IMR-90 (cell line): ENCODE results near the gene ARFGAP3. TPM values are rescaled to one million over a fixed set of nuclear protein-coding genes. Genes with fewer than 3 reads are reported as not detected.

Source experiments
- ATAC-seq: fragments of 200-7000 bp; cut with Tn5 transposase; 2 replicates; pipeline ENCODE4 v1.9.1; 2020; ENCODE audit warnings: low read depth, mild to moderate bottlenecking, moderate library complexity
- BruUV-seq: library from RNA; stranded (reverse); fragments of 400-500 nt; replicated peaks from 2 replicates; lab custom pipeline; 2021; lab: Mats Ljungman, UMichigan
- CTCF ChIA-PET: fragments of 300-600 bp; formaldehyde crosslinking; extraction: SDS; loops from one replicate; lab custom pipeline; 2021; ENCODE audit warnings: antibody characterized with exemption; lab: Yijun Ruan, JAX
- POLR2A ChIA-PET: fragments of 300-600 bp; sonication (Branson Sonifier 250); formaldehyde crosslinking; loops from one replicate; lab custom pipeline; 2022; ENCODE audit warnings: antibody characterized with exemption; ENCODE audit not compliant: unreplicated experiment; lab: Charles Lee
- DNase-seq: peaks from one replicate; pipeline ENCODE4 v3.0.0; 2013
- H2AFZ ChIP-seq: replicated peaks from 2 replicates; pipeline ENCODE3; 2013; ENCODE audit warnings: low read length, mild to moderate bottlenecking; ENCODE audit not compliant: poor library complexity
- H2AK5ac ChIP-seq: 2 replicates; pipeline ENCODE4 v1.6.1; 2013; ENCODE audit warnings: low read depth, low read length, inconsistent platforms
- H2AK9ac ChIP-seq: replicated peaks from 2 replicates; pipeline ENCODE3; 2013; ENCODE audit warnings: mild to moderate bottlenecking, low read depth, low read length, moderate library complexity; ENCODE audit not compliant: poor library complexity
- H2BK120ac ChIP-seq: 2 replicates; pipeline ENCODE4 v1.6.1; 2013; ENCODE audit warnings: low read depth, low read length, inconsistent platforms
- H2BK15ac ChIP-seq: 3 replicates; pipeline ENCODE4 v1.6.1; 2013; ENCODE audit warnings: low read depth, low read length, inconsistent platforms
- H2BK20ac ChIP-seq: 2 replicates; pipeline ENCODE4 v1.6.1; 2013; ENCODE audit warnings: low read depth, mild to moderate bottlenecking, inconsistent platforms, low read length, moderate library complexity
- H2BK5ac ChIP-seq: 2 replicates; pipeline ENCODE4 v1.6.1; 2013; ENCODE audit warnings: mild to moderate bottlenecking, low read depth, low read length, inconsistent platforms; ENCODE audit not compliant: poor library complexity, severe bottlenecking
- H3K14ac ChIP-seq: replicated peaks from 2 replicates; pipeline ENCODE4 v1.6.1; 2013; ENCODE audit warnings: low read depth, low read length, inconsistent platforms
- H3K18ac ChIP-seq: 2 replicates; pipeline ENCODE4 v1.6.1; 2013; ENCODE audit warnings: low read depth, low read length, control low read depth
- H3K23ac ChIP-seq: 2 replicates; pipeline ENCODE4 v1.6.1; 2013; ENCODE audit warnings: low read depth, low read length, inconsistent platforms
- H3K27ac ChIP-seq: 2 replicates; pipeline ENCODE4 v1.5.1; 2013; ENCODE audit warnings: mild to moderate bottlenecking, control low read depth, low read length; ENCODE audit not compliant: insufficient read depth
- H3K27me3 ChIP-seq: 2 replicates; pipeline ENCODE4 v1.6.1; 2013; ENCODE audit warnings: low read length; ENCODE audit not compliant: control insufficient read depth, insufficient read depth
- H3K36me3 ChIP-seq: 2 replicates; pipeline ENCODE4 v1.6.1; 2013; ENCODE audit warnings: low read length, mixed read lengths; ENCODE audit not compliant: control insufficient read depth, insufficient read depth
- H3K4ac ChIP-seq: 2 replicates; pipeline ENCODE4 v1.6.1; 2013; ENCODE audit warnings: low read depth, low read length, inconsistent platforms
- H3K4me1 ChIP-seq: 2 replicates; pipeline ENCODE4 v1.6.1; 2013; ENCODE audit warnings: low read length, mixed read lengths; ENCODE audit not compliant: control insufficient read depth, insufficient read depth
- H3K4me2 ChIP-seq: 2 replicates; pipeline ENCODE4 v1.6.1; 2013; ENCODE audit warnings: low read depth, mild to moderate bottlenecking, control low read depth, low read length, moderate library complexity
- H3K4me3 ChIP-seq: 2 replicates; pipeline ENCODE4 v1.5.1; 2013; ENCODE audit warnings: low read depth, mild to moderate bottlenecking, control low read depth, low read length, moderate library complexity; ENCODE audit not compliant: insufficient read depth
- H3K56ac ChIP-seq: 2 replicates; pipeline ENCODE4 v1.6.1; 2013; ENCODE audit warnings: low read length, inconsistent platforms; ENCODE audit not compliant: insufficient read depth; ENCODE audit errors: extremely low read depth
- H3K79me1 ChIP-seq, 2 experiments: 2 replicates each; pipeline ENCODE4 v1.6.1; 2013; ENCODE audit warnings: low read length in 2 of 2, inconsistent platforms in 1 of 2, low read depth in 1 of 2
- H3K9ac ChIP-seq: 2 replicates; pipeline ENCODE4 v1.6.1; 2013; ENCODE audit warnings: low read depth, low read length, control low read depth
- H3K9me1 ChIP-seq: 2 replicates; pipeline ENCODE4 v1.6.1; 2013; ENCODE audit warnings: low read length, inconsistent platforms; ENCODE audit not compliant: insufficient read depth
- H3K9me3 ChIP-seq: 2 replicates; pipeline ENCODE4 v1.6.1; 2013; ENCODE audit warnings: low read length; ENCODE audit not compliant: control insufficient read depth, insufficient read depth
- H4K20me1 ChIP-seq: 2 replicates; pipeline ENCODE4 v1.6.1; 2013; ENCODE audit warnings: low read length, inconsistent platforms; ENCODE audit not compliant: insufficient read depth
- H4K5ac ChIP-seq: 2 replicates; pipeline ENCODE4 v1.6.1; 2013; ENCODE audit warnings: mild to moderate bottlenecking, low read depth, low read length, control low read depth
- H4K8ac ChIP-seq, 2 experiments: 2 replicates each; pipeline ENCODE4 v1.6.1; 2013; ENCODE audit warnings: low read depth in 2 of 2, low read length in 2 of 2, control low read depth in 1 of 2, inconsistent platforms in 1 of 2
- H4K91ac ChIP-seq: 2 replicates; pipeline ENCODE4 v1.6.1; 2013; ENCODE audit warnings: low read depth, low read length, inconsistent platforms; ENCODE audit not compliant: insufficient read depth
- BHLHE40 ChIP-seq: fragments of 150-350 bp; IDR thresholded peaks from 2 replicates; pipeline ENCODE4 v1.6.1; 2016; ENCODE audit warnings: mild to moderate bottlenecking, low read depth, low read length
- CEBPB ChIP-seq: IDR thresholded peaks from 2 replicates; pipeline ENCODE4 v1.6.1; 2012; ENCODE audit warnings: low read depth, low read length, improper control_type of control experiment
- CHD1 ChIP-seq: IDR thresholded peaks from 2 replicates; pipeline ENCODE4 v1.6.1; 2012; ENCODE audit warnings: low read depth, low read length, improper control_type of control experiment
- FOS ChIP-seq: fragments of 150-350 bp; IDR thresholded peaks from 2 replicates; pipeline ENCODE4 v1.6.1; 2016; ENCODE audit warnings: low read depth, low read length
- MAFK ChIP-seq: IDR thresholded peaks from 2 replicates; pipeline ENCODE4 v1.6.1; 2012; ENCODE audit warnings: low read depth, low read length, improper control_type of control experiment
- MAZ ChIP-seq: IDR thresholded peaks from 2 replicates; pipeline ENCODE4 v1.6.1; 2012; ENCODE audit warnings: low read depth, mild to moderate bottlenecking, low read length, improper control_type of control experiment, moderate library complexity, borderline replicate concordance
- MXI1 ChIP-seq: IDR thresholded peaks from 2 replicates; pipeline ENCODE4 v1.6.1; 2012; ENCODE audit warnings: low read depth, mild to moderate bottlenecking, low read length, moderate library complexity, borderline replicate concordance
- NFE2L2 ChIP-seq: fragments of 150-350 bp; IDR thresholded peaks from 2 replicates; pipeline ENCODE4 v1.6.1; 2016; ENCODE audit warnings: low read depth, mild to moderate bottlenecking, low read length
- POLR2A ChIP-seq: IDR thresholded peaks from 2 replicates; pipeline ENCODE4 v1.6.1; 2012; ENCODE audit warnings: mild to moderate bottlenecking, low read depth, low read length
- RAD21 ChIP-seq: IDR thresholded peaks from 2 replicates; pipeline ENCODE4 v1.6.1; 2012; ENCODE audit warnings: low read length, improper control_type of control experiment
- RCOR1 ChIP-seq: IDR thresholded peaks from 2 replicates; pipeline ENCODE4 v1.6.1; 2012; ENCODE audit warnings: mild to moderate bottlenecking, low read length, improper control_type of control experiment; ENCODE audit not compliant: insufficient replicate concordance
- RFX5 ChIP-seq: IDR thresholded peaks from 2 replicates; pipeline ENCODE4 v1.8.0; 2012; ENCODE audit warnings: low read depth, mild to moderate bottlenecking, low read length, moderate library complexity
- SMC3 ChIP-seq: fragments of 150-350 bp; IDR thresholded peaks from 2 replicates; pipeline ENCODE4 v1.6.1; 2016; ENCODE audit warnings: low read depth, mild to moderate bottlenecking, antibody characterized with exemption, low read length, moderate library complexity
- WGBS, 2 experiments: methylation state at CpG; one replicate each; pipeline versions ENCODE4 v1.1.5 to v1.1.7; 2013; ENCODE audit warnings: missing lambda C conversion rate in 2 of 2; ENCODE audit not compliant: insufficient read length in 1 of 2; ENCODE audit errors: extremely low coverage in 2 of 2; 5-methylcytosine and 5-hydroxymethylcytosine counted together
- dilution Hi-C: fragments of 300-500 bp; cut with HindIII; formaldehyde crosslinking; loops from one replicate; pipeline ENCODE4 v1.14.3; 2018; ENCODE audit warnings: low sequenced_read_pairs; ENCODE audit not compliant: unreplicated experiment
- in situ Hi-C: fragments of 300-500 bp; cut with MboI; formaldehyde crosslinking; loops from 3 replicates; pipeline ENCODE4 v1.14.3; 2019; ENCODE audit warnings: low sequenced_read_pairs, inconsistent platforms, mixed read lengths
- intact Hi-C: fragments of 100-400 bp; cut with micrococcal nuclease; formaldehyde crosslinking; loops from 2 replicates; pipeline ENCODE4 v1.10.0; 2022
- polyA plus RNA-seq, 3 experiments: library from polyadenylated mRNA; depleted of rRNA; stranded (reverse); fragments of >200 nt; gene quantifications; 2 replicates each; pipeline ENCODE4 v1.2.3, GENCODE V29; 2012; ENCODE audit warnings: low replicate concordance in 1 of 3
- total RNA-seq: library from RNA; depleted of rRNA; stranded (reverse); fragments of >200 nt; gene quantifications from 2 replicates; pipeline ENCODE4 v1.2.3, GENCODE V29; 2012
- TF ChIP-seq, protein P1 (sequence below): conservative IDR thresholded peaks from 2 replicates; pipeline ENCODE4 v1.5.1; 2012; ENCODE audit warnings: mild to moderate bottlenecking, low read depth, low read length, improper control_type of control experiment
- TF ChIP-seq, protein P2 (sequence below): fragments of 150-350 bp; IDR thresholded peaks from 2 replicates; pipeline ENCODE4 v1.6.1; 2016; ENCODE audit warnings: low read depth, mild to moderate bottlenecking, low read length, moderate library complexity, borderline replicate concordance

ARFGAP3 gene
- total and polyA plus RNA-seq, 2 of the 4 experiments (the other 2 are of a cell fraction) = 50.0 to 70.1 TPM

DNA sequence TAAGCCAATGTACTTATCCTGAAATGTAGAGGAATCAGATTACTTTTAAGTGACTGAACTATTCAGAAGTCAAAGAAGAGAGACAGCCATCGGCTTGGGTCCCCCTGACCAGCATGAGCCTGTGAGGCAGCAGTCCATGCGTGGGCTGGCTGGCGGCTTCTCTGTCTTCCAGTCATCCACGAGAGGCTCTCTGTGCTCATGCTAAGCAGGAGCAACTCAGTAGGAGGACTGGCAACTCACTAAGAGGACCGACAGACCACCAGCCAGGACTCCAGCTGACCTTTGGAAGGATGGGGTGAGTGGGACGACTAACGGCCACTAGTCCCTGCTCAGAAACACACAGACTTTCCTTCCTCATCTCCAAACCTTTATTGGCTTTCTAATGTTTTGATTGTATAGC, 43.6 kb downstream of the ARFGAP3 start:
- no peak for ATAC-seq

More for the DNA sequence above, 43.6 kb downstream of the ARFGAP3 start:
- Histone ChIP-seq H2BK120ac (no peak overlapping the region), H4K20me1 (peaks cover 4% of the 10 kb centered on the region; the same call in 1 of the 2 replicates), H4K91ac (no peak overlapping the region), H3K9ac (no peak overlapping the region), H2AFZ (no peak overlapping the region), H3K9me1 (peaks cover 7% of the 10 kb centered on the region; the same call in 1 of the 2 replicates), H3K79me1 (peaks cover 13 to 54% of the 10 kb centered on the region in 2 experiments; a peak in 3 of 4 replicates), H3K4me3 (no peak overlapping the region), H3K4me2 (no peak overlapping the region), H2AK5ac (no peak overlapping the region), H3K36me3 (peaks cover 45% of the 10 kb centered on the region), H2AK9ac (no peak overlapping the region), H3K14ac (no peak overlapping the region), H3K56ac (no peak overlapping the region), H3K27me3 (no peaks in the 10 kb centered on the region), H2BK15ac (no peak overlapping the region), H2BK20ac (no peak overlapping the region), H3K4me1 (peaks cover 4% of the 10 kb centered on the region; the same call in 1 of the 2 replicates), H3K18ac (no peak overlapping the region), H3K4ac (no peak overlapping the region), H2BK5ac (no peak overlapping the region), H4K5ac (no peak overlapping the region), H3K9me3 (no peaks in the 10 kb centered on the region), H3K27ac (no peak overlapping the region), H3K23ac (no peak overlapping the region), H4K8ac (no peak overlapping the region)
- 100% methylated on average over 1 of the region's 7 CpGs; no CpG with 5 or more reads in 1 of the 2 experiments for WGBS, 2 experiments
- intact Hi-C loops (no loop called here), in situ Hi-C loops (no loop called here), dilution Hi-C loops (no loop called here)
- ChIA-PET CTCF (no interaction called here), POLR2A (no interaction called here)
- TF ChIP-seq, protein P1, sequence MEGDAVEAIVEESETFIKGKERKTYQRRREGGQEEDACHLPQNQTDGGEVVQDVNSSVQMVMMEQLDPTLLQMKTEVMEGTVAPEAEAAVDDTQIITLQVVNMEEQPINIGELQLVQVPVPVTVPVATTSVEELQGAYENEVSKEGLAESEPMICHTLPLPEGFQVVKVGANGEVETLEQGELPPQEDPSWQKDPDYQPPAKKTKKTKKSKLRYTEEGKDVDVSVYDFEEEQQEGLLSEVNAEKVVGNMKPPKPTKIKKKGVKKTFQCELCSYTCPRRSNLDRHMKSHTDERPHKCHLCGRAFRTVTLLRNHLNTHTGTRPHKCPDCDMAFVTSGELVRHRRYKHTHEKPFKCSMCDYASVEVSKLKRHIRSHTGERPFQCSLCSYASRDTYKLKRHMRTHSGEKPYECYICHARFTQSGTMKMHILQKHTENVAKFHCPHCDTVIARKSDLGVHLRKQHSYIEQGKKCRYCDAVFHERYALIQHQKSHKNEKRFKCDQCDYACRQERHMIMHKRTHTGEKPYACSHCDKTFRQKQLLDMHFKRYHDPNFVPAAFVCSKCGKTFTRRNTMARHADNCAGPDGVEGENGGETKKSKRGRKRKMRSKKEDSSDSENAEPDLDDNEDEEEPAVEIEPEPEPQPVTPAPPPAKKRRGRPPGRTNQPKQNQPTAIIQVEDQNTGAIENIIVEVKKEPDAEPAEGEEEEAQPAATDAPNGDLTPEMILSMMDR = no peak
- TF ChIP-seq CEBPB (no peak), SMC3 (no peak), NFE2L2 (no peak), POLR2A (no peak), MAFK (no peak), CHD1 (no peak), FOS (no peak), RCOR1 (no peak), RFX5 (no peak), RAD21 (no peak), MAZ (no peak), BHLHE40 (no peak), MXI1 (no peak)
- TF ChIP-seq, protein P2, sequence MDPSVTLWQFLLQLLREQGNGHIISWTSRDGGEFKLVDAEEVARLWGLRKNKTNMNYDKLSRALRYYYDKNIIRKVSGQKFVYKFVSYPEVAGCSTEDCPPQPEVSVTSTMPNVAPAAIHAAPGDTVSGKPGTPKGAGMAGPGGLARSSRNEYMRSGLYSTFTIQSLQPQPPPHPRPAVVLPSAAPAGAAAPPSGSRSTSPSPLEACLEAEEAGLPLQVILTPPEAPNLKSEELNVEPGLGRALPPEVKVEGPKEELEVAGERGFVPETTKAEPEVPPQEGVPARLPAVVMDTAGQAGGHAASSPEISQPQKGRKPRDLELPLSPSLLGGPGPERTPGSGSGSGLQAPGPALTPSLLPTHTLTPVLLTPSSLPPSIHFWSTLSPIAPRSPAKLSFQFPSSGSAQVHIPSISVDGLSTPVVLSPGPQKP = no peak
- DNase-seq = no peak
- BruUV-seq = no TSS peak
